HepG2 (cell line): ENCODE results near the gene SRR. TPM values are rescaled to one million over a fixed set of nuclear protein-coding genes. Genes with fewer than 3 reads are reported as not detected.

Experiments
- ATAC-seq: fragments of 200-7000 bp; cut with Tn5 transposase; 3 replicates; pipeline ENCODE4 v1.9.1; 2020; ENCODE audit warnings: mild to moderate bottlenecking, moderate library complexity
- BruUV-seq: library from RNA; stranded (reverse); fragments of 400-500 nt; replicated peaks from 2 replicates; lab custom pipeline; 2021; lab: Mats Ljungman, UMichigan
- CTCF ChIA-PET: fragments of 300-600 bp; formaldehyde crosslinking; extraction: SDS; loops from one replicate; lab custom pipeline; 2021; ENCODE audit warnings: low total read pairs, inconsistent platforms, low intra/inter-chr PET ratio; lab: Yijun Ruan, JAX
- POLR2A ChIA-PET: fragments of 350-600 bp; sonication (Branson Sonifier 250); formaldehyde crosslinking; loops from one replicate; lab custom pipeline; 2020; ENCODE audit warnings: antibody characterized with exemption, inconsistent platforms; lab: Yijun Ruan, JAX
- DNase-seq: peaks from one replicate; pipeline ENCODE4 v3.0.0-alpha.2; 2015; ENCODE audit warnings: low spot score
- FAIRE-seq: peaks from 3 replicates; lab custom pipeline; 2011; peaks lifted over from hg19 to GRCh38; lab: Jason Lieb, UNC
- H2AFZ ChIP-seq: one replicate; pipeline ENCODE4 v1.6.1; 2011; ENCODE audit warnings: low read length, inconsistent platforms
- H3K27ac ChIP-seq: fragments of 300-600 bp; 3 replicates; pipeline ENCODE4 v1.8.0; 2011; ENCODE audit warnings: mixed run types, mild to moderate bottlenecking, mixed read lengths, low read length, inconsistent platforms; ENCODE audit not compliant: insufficient read depth; ENCODE audit errors: extremely low read length
- H3K27me3 ChIP-seq, 2 experiments: fragments of 200-600 bp in 1 of 2; 2 replicates in 1 of 2; 3 replicates in 1 of 2; pipeline versions ENCODE4 v1.6.0 to v1.8.0; 2011; ENCODE audit warnings: low read length in 2 of 2, mild to moderate bottlenecking in 2 of 2, moderate library complexity in 2 of 2, inconsistent platforms in 1 of 2; ENCODE audit not compliant: insufficient read depth in 2 of 2, control insufficient read depth in 1 of 2
- H3K36me3 ChIP-seq, 2 experiments: fragments of 200-600 bp in 1 of 2; replicated peaks in 1 of 2; 2 replicates in 1 of 2; 3 replicates in 1 of 2; pipeline versions ENCODE4 v1.5.1 to v1.8.0; 2011; ENCODE audit warnings: low read length in 2 of 2, inconsistent platforms in 1 of 2; ENCODE audit not compliant: insufficient read depth in 2 of 2, control insufficient read depth in 1 of 2
- H3K4me1 ChIP-seq: 2 replicates; pipeline ENCODE4 v1.5.1; 2012; ENCODE audit warnings: low read length, inconsistent platforms; ENCODE audit not compliant: insufficient read depth
- H3K4me2 ChIP-seq: 2 replicates; pipeline ENCODE4 v1.6.0; 2011; ENCODE audit warnings: low read depth, low read length, inconsistent platforms
- H3K4me3 ChIP-seq, 3 experiments: fragments of 200-600 bp in 1 of 3; sonication (generic), shearing (Covaris generic) in 1 of 3; replicated peaks in 1 of 3; 2 replicates each; pipeline ENCODE4 v1.5.1; 2011 to 2016; ENCODE audit warnings: low read length in 3 of 3, inconsistent platforms in 2 of 3, low read depth in 2 of 3, mild to moderate bottlenecking in 2 of 3, control low read depth in 1 of 3, mixed read lengths in 1 of 3; ENCODE audit not compliant: insufficient read depth in 1 of 3
- H3K79me2 ChIP-seq: one replicate; pipeline ENCODE4 v1.6.1; 2011; ENCODE audit warnings: low read length, inconsistent platforms; ENCODE audit not compliant: insufficient read depth
- H3K9ac ChIP-seq: 2 replicates; pipeline ENCODE4 v1.6.0; 2011; ENCODE audit warnings: mild to moderate bottlenecking, low read depth, low read length, inconsistent platforms; ENCODE audit not compliant: insufficient read depth
- H3K9me3 ChIP-seq: 2 replicates; pipeline ENCODE4 v1.5.1; 2012; ENCODE audit warnings: mild to moderate bottlenecking, low read length
- H4K20me1 ChIP-seq: 2 replicates; pipeline ENCODE4 v1.6.0; 2011; ENCODE audit warnings: inconsistent platforms, mild to moderate bottlenecking, low read length, moderate library complexity; ENCODE audit not compliant: insufficient read depth
- CEBPB ChIP-seq: IDR thresholded peaks from 2 replicates; pipeline ENCODE4 v1.6.1; 2011; ENCODE audit warnings: low read depth, low read length, improper control_type of control experiment, borderline replicate concordance
- NFIB ChIP-seq: sonication (generic); formaldehyde crosslinking; IDR thresholded peaks from 2 replicates; pipeline ENCODE4 v1.9.0; 2021; ENCODE audit warnings: missing genetic modification reagents, mild to moderate bottlenecking, borderline replicate concordance
- PHF20 ChIP-seq: sonication (generic); formaldehyde crosslinking; IDR thresholded peaks from 2 replicates; pipeline ENCODE4 v1.5.0; 2020; ENCODE audit warnings: mild to moderate bottlenecking, missing genetic modification reagents
- SIX4 ChIP-seq: sonication (generic); formaldehyde crosslinking; IDR thresholded peaks from 2 replicates; pipeline ENCODE4 v1.4.0; 2020; ENCODE audit warnings: missing genetic modification reagents
- STAG1 ChIP-seq: sonication (generic); formaldehyde crosslinking; IDR thresholded peaks from 2 replicates; pipeline ENCODE4 v1.4.0; 2020; ENCODE audit warnings: missing genetic modification reagents
- WGBS: methylation state at CpG from one replicate; pipeline ENCODE4 v1.1.6; 2017; ENCODE audit warnings: low lambda C conversion rate; 5-methylcytosine and 5-hydroxymethylcytosine counted together
- in situ Hi-C: cut with HindIII; loops from 2 replicates; pipeline ENCODE4 v1.10.0; 2017; ENCODE audit warnings: low pct_unique_long_range_greater_than_20kb; ENCODE audit not compliant: extremely low pct_ligation_motif_present
- intact Hi-C: fragments of 100-400 bp; cut with micrococcal nuclease; formaldehyde crosslinking; loops from one replicate; pipeline ENCODE4 v1.10.0; 2022; ENCODE audit not compliant: unreplicated experiment
- polyA plus RNA-seq, 8 experiments: library from polyadenylated mRNA; depleted of rRNA in 3 of 8; stranded (reverse) in 7 of 8; unstranded in 1 of 8; fragments of >200 nt; fragmentation: Illumina TruSeq in 4 of 8; extraction: Trizol in 4 of 8; gene quantifications; 2 replicates each; pipeline versions ENCODE4 v1.2.1 to v1.2.3, GENCODE V29; 2011 to 2016; ENCODE audit warnings: low read depth in 4 of 8, missing spikeins in 1 of 8, mixed read lengths in 1 of 8; ENCODE audit not compliant: insufficient read depth in 1 of 8
- total RNA-seq, 5 experiments: library from RNA; depleted of rRNA; stranded (reverse); fragments of >200 nt; fragmentation: Illumina TruSeq; extraction: Trizol; gene quantifications; 2 replicates each; pipeline ENCODE4 v1.2.3, GENCODE V29; 2016; ENCODE audit warnings: low read depth in 1 of 5
- TF ChIP-seq, protein P1 (sequence below): sonication (generic); formaldehyde crosslinking; IDR thresholded peaks from 2 replicates; pipeline ENCODE4 v1.4.0; 2020; ENCODE audit warnings: missing genetic modification reagents, mild to moderate bottlenecking, borderline replicate concordance
- TF ChIP-seq, protein P2 (sequence below): sonication (generic); formaldehyde crosslinking; IDR thresholded peaks from 2 replicates; pipeline ENCODE4 v1.5.0; 2020; ENCODE audit warnings: mild to moderate bottlenecking, missing genetic modification reagents, moderate library complexity
- TF ChIP-seq, protein P3 (sequence below): sonication (generic); formaldehyde crosslinking; IDR thresholded peaks from 2 replicates; pipeline ENCODE4 v1.5.1; 2020; ENCODE audit warnings: mild to moderate bottlenecking, missing genetic modification reagents, borderline replicate concordance

The SRR gene
- total and polyA plus RNA-seq, 2 of the 13 experiments (the other 11 are each of a cell fraction or from before 2014, with no cell fraction given): 3.6 to 7.8 TPM

DNA sequence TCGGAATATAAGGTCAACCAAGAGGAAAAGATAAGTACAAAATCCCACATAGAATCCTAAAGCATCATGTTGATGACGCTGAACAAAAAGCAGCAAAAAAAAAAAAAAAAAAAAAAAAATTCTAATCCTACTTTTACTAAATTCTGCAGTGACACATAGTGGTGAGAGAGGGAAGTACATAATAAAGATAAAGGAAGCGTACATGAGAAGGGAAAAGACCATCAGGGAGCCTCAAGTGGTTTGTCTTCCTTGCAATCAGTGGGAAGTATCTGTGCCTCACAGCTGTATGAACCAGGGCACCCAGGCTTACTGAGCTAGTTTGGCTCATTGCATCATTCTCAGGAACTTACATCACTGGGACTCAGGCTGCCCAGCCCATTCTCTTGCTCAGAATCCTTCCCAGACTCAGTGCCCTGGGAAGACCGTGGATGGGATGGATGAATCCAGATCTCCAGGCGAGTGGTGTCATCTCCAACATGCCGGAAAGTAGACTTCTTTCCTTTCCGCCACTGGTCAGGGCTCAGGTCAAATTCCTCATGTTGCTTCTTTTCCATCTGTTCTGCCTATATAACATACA lies 21.4 kb upstream of the SRR start:
- TF ChIP-seq PHF20: no peak
- no peak for TF ChIP-seq NFIB (CRISPR knock-in tag)
- TF ChIP-seq CEBPB: peak; percentile 36; the same call in 1 of the 2 replicates
- TF ChIP-seq, protein P1, sequence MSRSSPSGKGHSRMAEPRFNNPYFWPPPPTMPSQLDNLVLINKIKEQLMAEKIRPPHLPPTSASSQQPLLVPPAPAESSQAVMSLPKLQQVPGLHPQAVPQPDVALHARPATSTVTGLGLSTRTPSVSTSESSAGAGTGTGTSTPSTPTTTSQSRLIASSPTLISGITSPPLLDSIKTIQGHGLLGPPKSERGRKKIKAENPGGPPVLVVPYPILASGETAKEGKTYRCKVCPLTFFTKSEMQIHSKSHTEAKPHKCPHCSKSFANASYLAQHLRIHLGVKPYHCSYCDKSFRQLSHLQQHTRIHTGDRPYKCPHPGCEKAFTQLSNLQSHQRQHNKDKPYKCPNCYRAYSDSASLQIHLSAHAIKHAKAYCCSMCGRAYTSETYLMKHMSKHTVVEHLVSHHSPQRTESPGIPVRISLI (CRISPR knock-in tag): peak; percentile 77; the same call in 1 of the 2 replicates
- TF ChIP-seq, protein P2, sequence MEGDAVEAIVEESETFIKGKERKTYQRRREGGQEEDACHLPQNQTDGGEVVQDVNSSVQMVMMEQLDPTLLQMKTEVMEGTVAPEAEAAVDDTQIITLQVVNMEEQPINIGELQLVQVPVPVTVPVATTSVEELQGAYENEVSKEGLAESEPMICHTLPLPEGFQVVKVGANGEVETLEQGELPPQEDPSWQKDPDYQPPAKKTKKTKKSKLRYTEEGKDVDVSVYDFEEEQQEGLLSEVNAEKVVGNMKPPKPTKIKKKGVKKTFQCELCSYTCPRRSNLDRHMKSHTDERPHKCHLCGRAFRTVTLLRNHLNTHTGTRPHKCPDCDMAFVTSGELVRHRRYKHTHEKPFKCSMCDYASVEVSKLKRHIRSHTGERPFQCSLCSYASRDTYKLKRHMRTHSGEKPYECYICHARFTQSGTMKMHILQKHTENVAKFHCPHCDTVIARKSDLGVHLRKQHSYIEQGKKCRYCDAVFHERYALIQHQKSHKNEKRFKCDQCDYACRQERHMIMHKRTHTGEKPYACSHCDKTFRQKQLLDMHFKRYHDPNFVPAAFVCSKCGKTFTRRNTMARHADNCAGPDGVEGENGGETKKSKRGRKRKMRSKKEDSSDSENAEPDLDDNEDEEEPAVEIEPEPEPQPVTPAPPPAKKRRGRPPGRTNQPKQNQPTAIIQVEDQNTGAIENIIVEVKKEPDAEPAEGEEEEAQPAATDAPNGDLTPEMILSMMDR (CRISPR knock-in tag): peak; percentile 42
- TF ChIP-seq, protein P3, sequence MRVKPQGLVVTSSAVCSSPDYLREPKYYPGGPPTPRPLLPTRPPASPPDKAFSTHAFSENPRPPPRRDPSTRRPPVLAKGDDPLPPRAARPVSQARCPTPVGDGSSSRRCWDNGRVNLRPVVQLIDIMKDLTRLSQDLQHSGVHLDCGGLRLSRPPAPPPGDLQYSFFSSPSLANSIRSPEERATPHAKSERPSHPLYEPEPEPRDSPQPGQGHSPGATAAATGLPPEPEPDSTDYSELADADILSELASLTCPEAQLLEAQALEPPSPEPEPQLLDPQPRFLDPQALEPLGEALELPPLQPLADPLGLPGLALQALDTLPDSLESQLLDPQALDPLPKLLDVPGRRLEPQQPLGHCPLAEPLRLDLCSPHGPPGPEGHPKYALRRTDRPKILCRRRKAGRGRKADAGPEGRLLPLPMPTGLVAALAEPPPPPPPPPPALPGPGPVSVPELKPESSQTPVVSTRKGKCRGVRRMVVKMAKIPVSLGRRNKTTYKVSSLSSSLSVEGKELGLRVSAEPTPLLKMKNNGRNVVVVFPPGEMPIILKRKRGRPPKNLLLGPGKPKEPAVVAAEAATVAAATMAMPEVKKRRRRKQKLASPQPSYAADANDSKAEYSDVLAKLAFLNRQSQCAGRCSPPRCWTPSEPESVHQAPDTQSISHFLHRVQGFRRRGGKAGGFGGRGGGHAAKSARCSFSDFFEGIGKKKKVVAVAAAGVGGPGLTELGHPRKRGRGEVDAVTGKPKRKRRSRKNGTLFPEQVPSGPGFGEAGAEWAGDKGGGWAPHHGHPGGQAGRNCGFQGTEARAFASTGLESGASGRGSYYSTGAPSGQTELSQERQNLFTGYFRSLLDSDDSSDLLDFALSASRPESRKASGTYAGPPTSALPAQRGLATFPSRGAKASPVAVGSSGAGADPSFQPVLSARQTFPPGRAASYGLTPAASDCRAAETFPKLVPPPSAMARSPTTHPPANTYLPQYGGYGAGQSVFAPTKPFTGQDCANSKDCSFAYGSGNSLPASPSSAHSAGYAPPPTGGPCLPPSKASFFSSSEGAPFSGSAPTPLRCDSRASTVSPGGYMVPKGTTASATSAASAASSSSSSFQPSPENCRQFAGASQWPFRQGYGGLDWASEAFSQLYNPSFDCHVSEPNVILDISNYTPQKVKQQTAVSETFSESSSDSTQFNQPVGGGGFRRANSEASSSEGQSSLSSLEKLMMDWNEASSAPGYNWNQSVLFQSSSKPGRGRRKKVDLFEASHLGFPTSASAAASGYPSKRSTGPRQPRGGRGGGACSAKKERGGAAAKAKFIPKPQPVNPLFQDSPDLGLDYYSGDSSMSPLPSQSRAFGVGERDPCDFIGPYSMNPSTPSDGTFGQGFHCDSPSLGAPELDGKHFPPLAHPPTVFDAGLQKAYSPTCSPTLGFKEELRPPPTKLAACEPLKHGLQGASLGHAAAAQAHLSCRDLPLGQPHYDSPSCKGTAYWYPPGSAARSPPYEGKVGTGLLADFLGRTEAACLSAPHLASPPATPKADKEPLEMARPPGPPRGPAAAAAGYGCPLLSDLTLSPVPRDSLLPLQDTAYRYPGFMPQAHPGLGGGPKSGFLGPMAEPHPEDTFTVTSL (CRISPR knock-in tag): no peak
- no peak for TF ChIP-seq SIX4 (CRISPR knock-in tag)
- TF ChIP-seq STAG1: peak; percentile 52
- Histone ChIP-seq H3K9ac (no peak overlapping the region), H3K27me3 (no peaks in the 10 kb centered on the region), H3K4me2 (no peak overlapping the region), H2AFZ (no peak overlapping the region), H3K79me2 (no peaks in the 10 kb centered on the region), H4K20me1 (no peaks in the 10 kb centered on the region), H3K36me3 (peaks cover 24 to 64% of the 10 kb centered on the region in 2 experiments), H3K4me1 (no peaks in the 10 kb centered on the region), H3K27ac (no peak overlapping the region), H3K4me3 (no peak overlapping the region), H3K9me3 (no peaks in the 10 kb centered on the region)
- peak; percentile 18 for FAIRE-seq
- in situ Hi-C loops: no loop called here
- intact Hi-C loops: no loop called here
- POLR2A ChIA-PET: no interaction called here
- DNase-seq: peak; percentile 60
- BruUV-seq: no TSS peak
- ATAC-seq: peak; percentile 48; the same call in 2 of the 3 replicates
- WGBS: 79% methylated on average over 7 of the region's 7 CpGs
- CTCF ChIA-PET: no interaction called here
